Suprapubic skin (tissue), 4 donors: ENCODE results near the gene C10orf67. TPM values are rescaled to one million over a fixed set of nuclear protein-coding genes. Genes with fewer than 3 reads are reported as not detected.

ENCODE experiments used
- DNase-seq, 2 donors: peaks; one replicate each; pipeline ENCODE4 v3.0.0-alpha.2; 2019; ENCODE audit warnings: low spot score in 2 of 2
- H3K27ac ChIP-seq: fragments of 200-600 bp; sonication (generic); one replicate; pipeline ENCODE4 v1.5.1; 2019
- H3K27me3 ChIP-seq: fragments of 200-600 bp; sonication (generic); one replicate; pipeline ENCODE4 v1.5.1; 2019
- H3K36me3 ChIP-seq: fragments of 200-600 bp; sonication (generic); one replicate; pipeline ENCODE4 v1.5.1; 2019
- H3K4me1 ChIP-seq: fragments of 200-600 bp; sonication (generic); one replicate; pipeline ENCODE4 v1.5.1; 2019
- H3K4me3 ChIP-seq: fragments of 200-600 bp; sonication (generic); one replicate; pipeline ENCODE4 v1.5.1; 2019; ENCODE audit warnings: mild to moderate bottlenecking
- H3K9me3 ChIP-seq: fragments of 200-600 bp; sonication (generic); one replicate; pipeline ENCODE4 v1.5.1; 2019
- EP300 ChIP-seq: sonication (generic); formaldehyde crosslinking; IDR thresholded peaks from one replicate; pipeline ENCODE4 v1.6.1; 2017; ENCODE audit warnings: antibody characterized with exemption
- POLR2A ChIP-seq, 2 donors: fragments of 450-650 bp; IDR thresholded peaks; one replicate each; pipeline ENCODE4 v1.6.1; 2017; ENCODE audit warnings: antibody characterized with exemption in 2 of 2, mild to moderate bottlenecking in 2 of 2, moderate library complexity in 2 of 2
- POLR2AphosphoS5 ChIP-seq, 3 donors: sonication (generic); formaldehyde crosslinking; IDR thresholded peaks; one replicate each; pipeline ENCODE4 v1.6.1; 2017; ENCODE audit warnings: antibody characterized with exemption in 3 of 3
- WGBS: methylation state at CpG from one replicate; pipeline ENCODE4 v1.1.5; 2018; 5-methylcytosine and 5-hydroxymethylcytosine counted together
- total RNA-seq, 4 donors: library from RNA; depleted of rRNA; stranded (reverse); fragments of >200 nt; gene quantifications; one replicate each; pipeline ENCODE4 v1.1.0, GENCODE V29; 2016
- TF ChIP-seq, protein P1 (sequence below), 2 donors: fragments of 200-600 bp in 1 of 2; fragments of 450-650 bp in 1 of 2; sonication (generic) in 1 of 2; IDR thresholded peaks; one replicate each; pipeline ENCODE4 v1.5.1; 2016 to 2019; ENCODE audit warnings: antibody characterized with exemption in 2 of 2, mild to moderate bottlenecking in 1 of 2, moderate library complexity in 1 of 2

Gene C10orf67
- total RNA-seq, 4 donors from 2014 or later: 0.93 to 1.5 (median 1.5) TPM

GRCh38 chr10:23173214-23174073 lies 171.2 kb downstream of the C10orf67 start:
- H3K36me3 ChIP-seq: no peaks in the 10 kb centered on the region
- H3K9me3 ChIP-seq: no peaks in the 10 kb centered on the region
- TF ChIP-seq POLR2A (IDR thresholded peaks at IDR 0.05) (no peak), EP300 (no peak), POLR2AphosphoS5 (IDR thresholded peaks at IDR 0.05) (no peak)
- TF ChIP-seq, protein P1, sequence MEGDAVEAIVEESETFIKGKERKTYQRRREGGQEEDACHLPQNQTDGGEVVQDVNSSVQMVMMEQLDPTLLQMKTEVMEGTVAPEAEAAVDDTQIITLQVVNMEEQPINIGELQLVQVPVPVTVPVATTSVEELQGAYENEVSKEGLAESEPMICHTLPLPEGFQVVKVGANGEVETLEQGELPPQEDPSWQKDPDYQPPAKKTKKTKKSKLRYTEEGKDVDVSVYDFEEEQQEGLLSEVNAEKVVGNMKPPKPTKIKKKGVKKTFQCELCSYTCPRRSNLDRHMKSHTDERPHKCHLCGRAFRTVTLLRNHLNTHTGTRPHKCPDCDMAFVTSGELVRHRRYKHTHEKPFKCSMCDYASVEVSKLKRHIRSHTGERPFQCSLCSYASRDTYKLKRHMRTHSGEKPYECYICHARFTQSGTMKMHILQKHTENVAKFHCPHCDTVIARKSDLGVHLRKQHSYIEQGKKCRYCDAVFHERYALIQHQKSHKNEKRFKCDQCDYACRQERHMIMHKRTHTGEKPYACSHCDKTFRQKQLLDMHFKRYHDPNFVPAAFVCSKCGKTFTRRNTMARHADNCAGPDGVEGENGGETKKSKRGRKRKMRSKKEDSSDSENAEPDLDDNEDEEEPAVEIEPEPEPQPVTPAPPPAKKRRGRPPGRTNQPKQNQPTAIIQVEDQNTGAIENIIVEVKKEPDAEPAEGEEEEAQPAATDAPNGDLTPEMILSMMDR (IDR thresholded peaks at IDR 0.05): no peak
- WGBS: 4% methylated on average over 50 of the region's 82 CpGs
- H3K4me1 ChIP-seq: peaks cover 16% of the 10 kb centered on the region
- no peak overlapping the region for H3K4me3 ChIP-seq
- H3K27ac ChIP-seq: no peak overlapping the region
- no peak for DNase-seq
- H3K27me3 ChIP-seq: peaks cover 87% of the 10 kb centered on the region

GRCh38 chr10:23172429-23173213 lies 172.0 kb downstream of the C10orf67 start:
- Histone ChIP-seq H3K4me1 (peaks cover 16% of the 10 kb centered on the region), H3K27ac (no peak overlapping the region), H3K27me3 (peaks cover 83% of the 10 kb centered on the region), H3K9me3 (no peaks in the 10 kb centered on the region), H3K36me3 (no peaks in the 10 kb centered on the region), H3K4me3 (no peak overlapping the region)
- TF ChIP-seq POLR2A (IDR thresholded peaks at IDR 0.05): no peak
- TF ChIP-seq, protein P1 (IDR thresholded peaks at IDR 0.05): no peak
- no peak for TF ChIP-seq EP300
- DNase-seq: no peak
- 4% methylated on average over 21 of the region's 41 CpGs for WGBS

DNA sequence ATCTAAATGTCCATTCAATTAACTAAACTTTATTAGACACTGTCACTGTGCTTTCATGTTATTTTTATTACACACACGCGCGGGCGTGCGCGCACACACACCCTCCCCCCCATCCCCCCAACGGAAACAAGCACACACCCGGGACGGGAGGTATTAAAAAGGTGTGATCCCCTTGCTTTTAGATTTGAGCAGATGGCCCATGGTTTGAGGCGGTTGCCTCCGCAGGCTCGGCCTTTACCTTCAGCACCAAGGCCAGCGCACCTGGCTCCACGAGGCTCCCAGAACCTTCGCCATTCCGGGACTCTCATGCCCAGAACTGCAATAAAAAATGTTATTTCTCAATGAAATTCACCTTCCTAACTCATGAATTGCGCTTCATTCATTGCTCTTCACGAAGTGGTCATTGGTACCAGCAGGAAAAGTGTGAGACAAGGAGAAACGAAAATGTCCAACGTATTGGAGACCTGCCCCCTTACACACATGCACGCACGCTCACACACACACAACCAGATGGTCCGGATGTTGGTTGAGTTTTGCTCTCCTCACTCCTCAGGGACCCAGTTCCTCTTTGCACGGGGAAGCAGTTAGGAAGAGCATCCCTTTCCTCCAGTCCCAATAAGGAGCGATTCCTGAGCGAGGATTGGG lies 173.2 kb downstream of the C10orf67 start:
- WGBS: 15% methylated on average over 26 of the region's 26 CpGs
- Histone ChIP-seq H3K27ac (no peak overlapping the region), H3K4me3 (no peak overlapping the region), H3K27me3 (peaks cover 72% of the 10 kb centered on the region), H3K9me3 (no peaks in the 10 kb centered on the region), H3K4me1 (peaks cover 16% of the 10 kb centered on the region), H3K36me3 (no peaks in the 10 kb centered on the region)
- no peak for DNase-seq
- TF ChIP-seq POLR2AphosphoS5 (IDR thresholded peaks at IDR 0.05) (no peak), POLR2A (IDR thresholded peaks at IDR 0.05) (no peak), EP300 (no peak)
- TF ChIP-seq, protein P1 (IDR thresholded peaks at IDR 0.05): no peak

DNA sequence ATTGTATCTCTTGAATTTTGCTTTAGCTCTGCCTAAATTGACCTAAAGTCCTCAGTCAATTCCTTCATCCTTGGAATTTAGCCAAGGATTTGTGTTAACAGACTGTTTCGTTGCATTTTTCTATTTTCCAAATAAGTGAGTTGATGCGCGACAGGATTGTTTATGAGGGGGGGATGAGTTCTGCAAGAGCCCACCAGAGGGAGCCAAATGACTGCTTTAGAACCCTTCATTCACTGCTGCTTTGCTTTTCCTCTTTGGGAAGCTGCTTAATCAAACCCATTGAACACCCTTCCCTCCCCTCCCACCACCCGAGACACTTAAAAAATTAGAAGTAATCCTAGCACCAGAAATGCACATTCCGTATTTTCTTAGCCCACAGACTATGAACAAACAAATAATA lies 186.2 kb downstream of the C10orf67 start:
- WGBS: 3% methylated on average over 5 of the region's 5 CpGs

More for the DNA sequence above, 186.2 kb downstream of the C10orf67 start:
- Histone ChIP-seq H3K4me1 (peaks cover 4% of the 10 kb centered on the region), H3K36me3 (no peaks in the 10 kb centered on the region), H3K27me3 (peaks cover 19% of the 10 kb centered on the region), H3K4me3 (no peak overlapping the region), H3K27ac (no peak overlapping the region), H3K9me3 (no peaks in the 10 kb centered on the region)
- no peak for DNase-seq
- no peak for TF ChIP-seq POLR2A (IDR thresholded peaks at IDR 0.05)
- TF ChIP-seq, protein P1 (IDR thresholded peaks at IDR 0.05): peak; percentile 46 to 70
